Keratinocyte (primary cell): Measurements from ENCODE around the gene FADS3.

ENCODE experiments used
- CTCF ChIP-seq, 3 experiments: IDR thresholded peaks in 1 of 3; conservative IDR thresholded peaks in 1 of 3; optimal IDR thresholded peaks in 1 of 3; 2 replicates in 2 of 3; 3 replicates in 1 of 3; pipeline versions ENCODE3 to v1.5.1; 2011; ENCODE audit warnings: low read length in 3 of 3, mild to moderate bottlenecking in 3 of 3, moderate library complexity in 2 of 3, control low read depth in 1 of 3, inconsistent platforms in 1 of 3; ENCODE audit not compliant: insufficient read depth in 2 of 3; ENCODE audit errors: extremely low read depth in 1 of 3
- EZH2 ChIP-seq: IDR thresholded peaks from one replicate; pipeline ENCODE4 v1.6.1; 2012; ENCODE audit warnings: inconsistent platforms, mild to moderate bottlenecking, low read length, moderate library complexity

GRCh38 chr11:61926235-61926634 is 34.9 kb upstream of the FADS3 start:
- TF ChIP-seq CTCF (optimal IDR thresholded peaks at IDR 0.05 in 1 of 3, IDR thresholded peaks at IDR 0.05 in 1 of 3, conservative IDR thresholded peaks at IDR 0.05 in 1 of 3; ENCODE audit: extremely low read depth in 1 of 3, insufficient read depth in 2 of 3, low read length in 3 of 3) (no peak), EZH2 (no peak)
